Neural progenitor cell (in vitro differentiated cells): ENCODE data around the gene RMRP. TPM values are rescaled to one million over a fixed set of nuclear protein-coding genes. Genes with fewer than 3 reads are reported as not detected.

Source experiments
- DNase-seq: peaks from one replicate; pipeline ENCODE4 v3.0.0-alpha.2; 2016; ENCODE audit warnings: low spot score
- H2AFZ ChIP-seq: fragments of 200-600 bp; sonication (generic); replicated peaks from 2 replicates; pipeline ENCODE4 v1.6.1; 2016; ENCODE audit warnings: antibody characterized with exemption
- H3F3A ChIP-seq: fragments of 200-600 bp; sonication (generic); 2 replicates; pipeline ENCODE4 v1.6.1; 2016; ENCODE audit warnings: antibody characterized with exemption, low read depth
- H3K27ac ChIP-seq: fragments of 200-600 bp; sonication (generic); 2 replicates; pipeline ENCODE4 v1.5.1; 2016; ENCODE audit warnings: mild to moderate bottlenecking
- H3K27me3 ChIP-seq: fragments of 200-600 bp; sonication (generic); 2 replicates; pipeline ENCODE4 v1.6.1; 2016; ENCODE audit warnings: mild to moderate bottlenecking, moderate library complexity
- H3K36me3 ChIP-seq: fragments of 200-600 bp; sonication (generic); 2 replicates; pipeline ENCODE4 v1.5.1; 2016
- H3K4me1 ChIP-seq: fragments of 200-600 bp; sonication (generic); 2 replicates; pipeline ENCODE4 v1.6.1; 2016; ENCODE audit warnings: mixed run types
- H3K4me2 ChIP-seq: fragments of 200-600 bp; sonication (generic); 2 replicates; pipeline ENCODE4 v1.6.1; 2016
- H3K4me3 ChIP-seq: fragments of 200-600 bp; sonication (generic); 2 replicates; pipeline ENCODE4 v1.5.1; 2016
- H3K79me2 ChIP-seq: fragments of 200-600 bp; sonication (generic); 2 replicates; pipeline ENCODE4 v1.6.1; 2016; ENCODE audit warnings: low read depth
- H3K9ac ChIP-seq: fragments of 200-600 bp; sonication (generic); 2 replicates; pipeline ENCODE4 v1.6.1; 2016
- H3K9me3 ChIP-seq: fragments of 200-600 bp; sonication (generic); 2 replicates; pipeline ENCODE4 v1.5.1; 2016; ENCODE audit warnings: low read depth
- H4K20me1 ChIP-seq: fragments of 200-600 bp; sonication (generic); 2 replicates; pipeline ENCODE4 v1.6.1; 2016; ENCODE audit warnings: low read depth
- H3K27ac Mint-ChIP-seq: 3 replicates; pipeline ENCODE4 v1.8.0; 2021; ENCODE audit warnings: mixed read lengths
- H3K27me3 Mint-ChIP-seq: 2 replicates; pipeline ENCODE4 v1.8.0; 2022; ENCODE audit warnings: low read depth, mild to moderate bottlenecking, inconsistent platforms, moderate library complexity, mixed read lengths; ENCODE audit not compliant: insufficient read depth
- H3K36me3 Mint-ChIP-seq: 3 replicates; pipeline ENCODE4 v1.8.0; 2021; ENCODE audit warnings: mixed read lengths
- H3K4me1 Mint-ChIP-seq: 3 replicates; pipeline ENCODE4 v1.8.0; 2021; ENCODE audit warnings: mixed read lengths
- H3K4me3 Mint-ChIP-seq: 3 replicates; pipeline ENCODE4 v1.8.0; 2021; ENCODE audit warnings: mild to moderate bottlenecking, moderate library complexity, mixed read lengths
- H3K9me3 Mint-ChIP-seq: 3 replicates; pipeline ENCODE4 v1.8.0; 2020; ENCODE audit warnings: mixed read lengths
- EZH2 ChIP-seq: fragments of 200-600 bp; sonication (generic); IDR thresholded peaks from 2 replicates; pipeline ENCODE4 v1.6.1; 2017; ENCODE audit warnings: antibody characterized with exemption, mild to moderate bottlenecking, moderate library complexity
- EZH2phosphoT487 ChIP-seq: fragments of 200-600 bp; sonication (generic); IDR thresholded peaks from 2 replicates; pipeline ENCODE4 v1.6.1; 2017; ENCODE audit warnings: antibody characterized with exemption
- total RNA-seq: library from RNA; depleted of rRNA; stranded (reverse); fragments of >200 nt; gene quantifications from 2 replicates; pipeline ENCODE4 v1.2.3, GENCODE V29; 2015; ENCODE audit warnings: low replicate concordance
- TF ChIP-seq, protein P1 (sequence below): fragments of 200-600 bp; sonication (generic); IDR thresholded peaks from 2 replicates; pipeline ENCODE4 v1.5.1; 2017; ENCODE audit warnings: antibody characterized with exemption, mild to moderate bottlenecking

Gene RMRP
- total RNA-seq, 1 donor from 2014 or later: 2,709 TPM

DNA sequence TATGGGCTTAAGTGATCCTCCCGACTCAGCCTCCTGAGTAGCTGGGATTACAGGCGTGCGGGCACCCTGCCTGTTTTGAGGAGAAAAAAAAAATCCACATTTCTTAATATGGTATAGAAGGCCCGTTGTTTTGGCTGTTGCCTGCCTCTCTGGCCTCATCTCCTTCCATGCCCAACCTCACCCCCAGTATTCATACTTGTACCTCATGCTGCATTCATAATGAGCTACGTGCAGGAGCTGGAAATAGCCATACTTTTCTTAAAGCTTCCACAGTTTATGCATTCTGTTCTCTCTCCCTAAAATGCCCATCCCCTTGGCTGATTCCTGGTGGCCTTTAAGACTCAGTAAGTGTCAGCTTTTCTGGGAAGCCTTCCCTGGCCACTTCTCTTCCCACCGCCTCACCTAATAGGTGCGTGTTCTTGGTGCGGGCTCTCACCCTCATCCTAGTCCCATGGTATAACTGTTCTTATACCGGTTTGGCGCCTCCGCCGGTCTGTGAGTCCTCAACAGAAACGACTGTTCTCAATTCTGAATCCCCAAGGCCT lies 34.0 kb upstream of the RMRP start:
- Mint-ChIP-seq H3K36me3 (peaks cover 4% of the 10 kb centered on the region), H3K4me1 (peaks cover 31% of the 10 kb centered on the region), H3K27me3 (peaks cover 7% of the 10 kb centered on the region), H3K27ac (peak overlapping the region; percentile 42), H3K4me3 (peak overlapping the region; percentile 89), H3K9me3 (peaks cover 2% of the 10 kb centered on the region)
- Histone ChIP-seq H3K27me3 (no peaks in the 10 kb centered on the region), H3K27ac (no peak overlapping the region), H3K9me3 (no peaks in the 10 kb centered on the region), H3K9ac (no peak overlapping the region), H3K4me3 (no peak overlapping the region), H3K4me2 (peak overlapping the region; percentile 89), H3K4me1 (peaks cover 10% of the 10 kb centered on the region), H4K20me1 (peaks cover 4% of the 10 kb centered on the region), H2AFZ (no peak overlapping the region), H3F3A (peaks cover 16% of the 10 kb centered on the region), H3K79me2 (peaks cover 19% of the 10 kb centered on the region), H3K36me3 (no peaks in the 10 kb centered on the region)
- TF ChIP-seq, protein P1, sequence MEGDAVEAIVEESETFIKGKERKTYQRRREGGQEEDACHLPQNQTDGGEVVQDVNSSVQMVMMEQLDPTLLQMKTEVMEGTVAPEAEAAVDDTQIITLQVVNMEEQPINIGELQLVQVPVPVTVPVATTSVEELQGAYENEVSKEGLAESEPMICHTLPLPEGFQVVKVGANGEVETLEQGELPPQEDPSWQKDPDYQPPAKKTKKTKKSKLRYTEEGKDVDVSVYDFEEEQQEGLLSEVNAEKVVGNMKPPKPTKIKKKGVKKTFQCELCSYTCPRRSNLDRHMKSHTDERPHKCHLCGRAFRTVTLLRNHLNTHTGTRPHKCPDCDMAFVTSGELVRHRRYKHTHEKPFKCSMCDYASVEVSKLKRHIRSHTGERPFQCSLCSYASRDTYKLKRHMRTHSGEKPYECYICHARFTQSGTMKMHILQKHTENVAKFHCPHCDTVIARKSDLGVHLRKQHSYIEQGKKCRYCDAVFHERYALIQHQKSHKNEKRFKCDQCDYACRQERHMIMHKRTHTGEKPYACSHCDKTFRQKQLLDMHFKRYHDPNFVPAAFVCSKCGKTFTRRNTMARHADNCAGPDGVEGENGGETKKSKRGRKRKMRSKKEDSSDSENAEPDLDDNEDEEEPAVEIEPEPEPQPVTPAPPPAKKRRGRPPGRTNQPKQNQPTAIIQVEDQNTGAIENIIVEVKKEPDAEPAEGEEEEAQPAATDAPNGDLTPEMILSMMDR: peak; percentile 8
- TF ChIP-seq EZH2 (no peak), EZH2phosphoT487 (no peak)
- peak; percentile 34 for DNase-seq

- Histone ChIP-seq H2AFZ (peak overlapping the region; percentile 67), H3K4me2 (peak overlapping the region; percentile 89)
- TF ChIP-seq EZH2phosphoT487 (no peak), EZH2 (no peak)
- TF ChIP-seq, protein P1: no peak
These were observed 33.5 kb upstream of the RMRP start for GRCh38 chr9:35691334-35691650.

GRCh38 chr9:35690614-35691333 lies 33.0 kb upstream of the RMRP start:
- H3K27ac Mint-ChIP-seq: peak overlapping the region; percentile 96
- H3K9me3 ChIP-seq: no peaks in the 10 kb centered on the region
- DNase-seq: peak; percentile 64
- H3K4me3 Mint-ChIP-seq: peak overlapping the region; percentile 89
- H3K4me1 Mint-ChIP-seq: peaks cover 36% of the 10 kb centered on the region
- peaks cover 5% of the 10 kb centered on the region for H3K36me3 Mint-ChIP-seq
- no peaks in the 10 kb centered on the region for H3K27me3 ChIP-seq
- H2AFZ ChIP-seq: peak overlapping the region; percentile 67
- peak overlapping the region; percentile 7 for H3K9ac ChIP-seq
- peaks cover 7% of the 10 kb centered on the region for H3K27me3 Mint-ChIP-seq
- peaks cover 16% of the 10 kb centered on the region for H3F3A ChIP-seq
- peaks cover 2% of the 10 kb centered on the region for H3K9me3 Mint-ChIP-seq
- no peaks in the 10 kb centered on the region for H4K20me1 ChIP-seq
- H3K4me2 ChIP-seq: peak overlapping the region; percentile 89
- no peak for TF ChIP-seq EZH2phosphoT487
- peaks cover 19% of the 10 kb centered on the region for H3K79me2 ChIP-seq
- H3K36me3 ChIP-seq: no peaks in the 10 kb centered on the region
- peak overlapping the region; percentile 69 for H3K4me3 ChIP-seq
- peaks cover 10% of the 10 kb centered on the region for H3K4me1 ChIP-seq
- H3K27ac ChIP-seq: no peak overlapping the region

More at GRCh38 chr9:35691334-35691650, 33.5 kb upstream of the RMRP start:
- Mint-ChIP-seq H3K27ac (peak overlapping the region; percentile 96), H3K36me3 (peaks cover 3% of the 10 kb centered on the region), H3K4me1 (peaks cover 34% of the 10 kb centered on the region), H3K4me3 (peak overlapping the region; percentile 89), H3K27me3 (peaks cover 7% of the 10 kb centered on the region), H3K9me3 (peaks cover 2% of the 10 kb centered on the region)
- H3K9ac ChIP-seq: no peak overlapping the region
- H3F3A ChIP-seq: peaks cover 16% of the 10 kb centered on the region
- H3K4me1 ChIP-seq: peaks cover 10% of the 10 kb centered on the region
- peak; percentile 45 for DNase-seq
- H3K4me3 ChIP-seq: peak overlapping the region; percentile 69
- H3K79me2 ChIP-seq: peaks cover 19% of the 10 kb centered on the region
- H3K9me3 ChIP-seq: no peaks in the 10 kb centered on the region
- H4K20me1 ChIP-seq: peaks cover 2% of the 10 kb centered on the region
- no peak overlapping the region for H3K27ac ChIP-seq
- no peaks in the 10 kb centered on the region for H3K27me3 ChIP-seq
- no peaks in the 10 kb centered on the region for H3K36me3 ChIP-seq

DNA sequence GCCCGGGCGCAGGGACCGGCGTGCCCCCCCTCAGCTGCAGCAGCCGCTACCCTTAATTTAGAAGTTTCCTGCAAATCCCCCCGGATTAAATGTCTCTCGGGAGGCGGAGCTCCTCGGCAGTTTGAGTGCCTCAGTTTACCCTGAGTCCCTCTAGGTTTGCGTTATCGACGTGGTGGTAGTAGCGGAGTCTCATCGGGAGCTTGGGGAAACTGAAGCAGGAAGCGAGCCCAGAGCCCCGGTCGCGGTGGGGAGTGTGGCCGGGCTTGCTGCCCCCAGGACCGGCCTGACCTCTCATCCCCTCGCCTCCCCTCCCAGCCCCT lies 32.4 kb upstream of the RMRP start:
- Mint-ChIP-seq H3K4me3 (peak overlapping the region; percentile 89), H3K27me3 (peaks cover 7% of the 10 kb centered on the region), H3K4me1 (peaks cover 36% of the 10 kb centered on the region), H3K36me3 (peaks cover 8% of the 10 kb centered on the region), H3K27ac (no peak overlapping the region), H3K9me3 (peaks cover 2% of the 10 kb centered on the region)
- H3K9ac ChIP-seq: no peak overlapping the region
- H3F3A ChIP-seq: peaks cover 16% of the 10 kb centered on the region
- no peaks in the 10 kb centered on the region for H3K27me3 ChIP-seq
- no peak for DNase-seq
- H3K36me3 ChIP-seq: no peaks in the 10 kb centered on the region
- peak overlapping the region; percentile 89 for H3K4me2 ChIP-seq
- H3K27ac ChIP-seq: no peak overlapping the region
- H4K20me1 ChIP-seq: no peaks in the 10 kb centered on the region
- TF ChIP-seq EZH2: no peak
- TF ChIP-seq EZH2phosphoT487: no peak
- TF ChIP-seq, protein P1: no peak
- peak overlapping the region; percentile 69 for H3K4me3 ChIP-seq
- H3K79me2 ChIP-seq: peaks cover 19% of the 10 kb centered on the region
- H3K9me3 ChIP-seq: no peaks in the 10 kb centered on the region
- H2AFZ ChIP-seq: peak overlapping the region; percentile 66
- peaks cover 10% of the 10 kb centered on the region for H3K4me1 ChIP-seq
